Testis (tissue), 2 donors: ENCODE measurements around the gene SMG6.

Experiments
- POLR2A ChIP-seq: fragments of 450-650 bp; IDR thresholded peaks from one replicate; pipeline ENCODE4 v1.6.1; 2017; ENCODE audit warnings: antibody characterized with exemption, mild to moderate bottlenecking, moderate library complexity
- TF ChIP-seq, protein P1 (sequence below), 3 experiments: fragments of 450-650 bp in 2 of 3; fragments of 200-600 bp in 1 of 3; sonication (generic) in 1 of 3; IDR thresholded peaks; one replicate each; pipeline ENCODE4 v1.5.1; 2016 to 2019; ENCODE audit warnings: antibody characterized with exemption in 3 of 3, mild to moderate bottlenecking in 2 of 3, moderate library complexity in 1 of 3

DNA sequence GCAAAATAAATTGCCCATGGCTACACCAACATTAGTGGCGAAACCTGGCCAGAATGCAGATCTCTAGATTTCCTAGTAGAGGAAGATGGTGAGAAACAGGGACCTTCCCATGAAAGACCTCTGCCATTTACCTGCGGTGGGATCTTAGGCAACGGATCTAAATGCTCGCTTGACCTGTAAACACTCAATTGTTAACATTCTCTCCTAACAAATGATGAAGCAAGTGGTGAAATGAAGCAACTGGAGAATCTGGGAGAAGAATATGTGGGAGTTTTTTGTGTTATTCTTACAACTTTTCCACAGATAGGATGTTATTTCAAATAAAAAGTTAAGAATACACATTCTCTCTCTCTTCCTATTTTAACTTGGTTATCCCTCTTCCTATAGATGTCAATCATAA is 56.6 kb downstream of the SMG6 start:
- TF ChIP-seq, protein P1, sequence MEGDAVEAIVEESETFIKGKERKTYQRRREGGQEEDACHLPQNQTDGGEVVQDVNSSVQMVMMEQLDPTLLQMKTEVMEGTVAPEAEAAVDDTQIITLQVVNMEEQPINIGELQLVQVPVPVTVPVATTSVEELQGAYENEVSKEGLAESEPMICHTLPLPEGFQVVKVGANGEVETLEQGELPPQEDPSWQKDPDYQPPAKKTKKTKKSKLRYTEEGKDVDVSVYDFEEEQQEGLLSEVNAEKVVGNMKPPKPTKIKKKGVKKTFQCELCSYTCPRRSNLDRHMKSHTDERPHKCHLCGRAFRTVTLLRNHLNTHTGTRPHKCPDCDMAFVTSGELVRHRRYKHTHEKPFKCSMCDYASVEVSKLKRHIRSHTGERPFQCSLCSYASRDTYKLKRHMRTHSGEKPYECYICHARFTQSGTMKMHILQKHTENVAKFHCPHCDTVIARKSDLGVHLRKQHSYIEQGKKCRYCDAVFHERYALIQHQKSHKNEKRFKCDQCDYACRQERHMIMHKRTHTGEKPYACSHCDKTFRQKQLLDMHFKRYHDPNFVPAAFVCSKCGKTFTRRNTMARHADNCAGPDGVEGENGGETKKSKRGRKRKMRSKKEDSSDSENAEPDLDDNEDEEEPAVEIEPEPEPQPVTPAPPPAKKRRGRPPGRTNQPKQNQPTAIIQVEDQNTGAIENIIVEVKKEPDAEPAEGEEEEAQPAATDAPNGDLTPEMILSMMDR (IDR thresholded peaks at IDR 0.05), result no peak
- no peak for TF ChIP-seq POLR2A
